K562 (cell line): ENCODE measurements around the gene SLC44A2.

Experiments
- BRF2 ChIP-seq: IDR thresholded peaks from 3 replicates; pipeline ENCODE4 v1.6.1; 2011; ENCODE audit warnings: borderline replicate concordance, mild to moderate bottlenecking; ENCODE audit not compliant: insufficient read length, insufficient read depth
- GATAD2A ChIP-seq: fragments of 450-650 bp; IDR thresholded peaks from 2 replicates; pipeline ENCODE4 v1.6.1; 2017
- HMG20A ChIP-seq: fragments of 450-650 bp; formaldehyde crosslinking; conservative IDR thresholded peaks from 2 replicates; pipeline ENCODE4 v1.4.0; 2020; ENCODE audit warnings: mild to moderate bottlenecking, mixed read lengths
- JUNB ChIP-seq: fragments of 450-650 bp; formaldehyde crosslinking; conservative IDR thresholded peaks from 2 replicates; pipeline ENCODE4 v1.4.0; 2020; ENCODE audit warnings: mild to moderate bottlenecking
- MAFF ChIP-seq: IDR thresholded peaks from 2 replicates; pipeline ENCODE4 v1.6.1; 2012; ENCODE audit warnings: low read length, improper control_type of control experiment
- TF ChIP-seq, protein P1 (sequence below), 3 experiments: IDR thresholded peaks in 2 of 3; conservative IDR thresholded peaks in 1 of 3; 2 replicates each; pipeline ENCODE4 v1.5.1; 2011 to 2012; ENCODE audit warnings: low read length in 3 of 3, mild to moderate bottlenecking in 3 of 3, control low read depth in 2 of 3, improper control_type of control experiment in 1 of 3, inconsistent platforms in 1 of 3, low read depth in 1 of 3, mixed read lengths in 1 of 3, moderate library complexity in 1 of 3; ENCODE audit not compliant: insufficient read depth in 2 of 3

DNA sequence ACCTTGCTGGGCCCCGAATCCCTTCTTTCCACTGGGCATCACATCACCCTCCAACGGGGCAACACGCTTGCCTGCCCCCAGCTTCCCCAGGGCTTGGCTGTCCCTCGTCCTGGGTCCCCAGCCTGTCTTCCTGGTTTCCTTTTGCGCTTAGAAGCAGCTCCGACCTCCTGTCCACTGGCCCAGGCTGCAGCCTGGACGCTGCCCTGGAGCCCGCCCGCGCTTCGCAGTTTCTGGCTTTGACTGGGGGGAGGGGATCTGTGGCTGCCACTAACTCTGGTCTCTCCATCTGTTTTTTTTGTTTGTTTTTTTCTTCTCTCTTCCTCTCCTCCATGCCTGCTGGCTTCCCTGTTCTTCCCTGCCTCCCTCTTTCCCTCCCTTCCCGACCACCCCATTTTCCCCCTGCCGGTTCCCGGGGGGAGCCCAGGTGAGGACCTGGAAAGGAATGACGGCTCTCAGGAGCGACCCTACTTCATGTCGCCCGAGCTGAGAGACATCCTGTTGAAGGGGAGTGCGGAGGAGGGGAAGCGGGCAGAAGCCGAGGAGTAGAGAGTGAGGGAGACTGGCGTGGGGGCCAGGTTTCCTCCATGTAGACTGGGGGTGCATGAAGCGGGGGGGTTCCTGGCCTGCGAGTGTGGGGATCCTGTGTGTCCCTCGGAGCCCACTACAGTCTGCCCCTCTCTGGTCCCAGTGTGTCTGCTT is 17.3 kb downstream of the SLC44A2 start:
- TF ChIP-seq BRF2 (no peak), GATAD2A (no peak), JUNB (no peak), MAFF (no peak), HMG20A (no peak)
- TF ChIP-seq, protein P1, sequence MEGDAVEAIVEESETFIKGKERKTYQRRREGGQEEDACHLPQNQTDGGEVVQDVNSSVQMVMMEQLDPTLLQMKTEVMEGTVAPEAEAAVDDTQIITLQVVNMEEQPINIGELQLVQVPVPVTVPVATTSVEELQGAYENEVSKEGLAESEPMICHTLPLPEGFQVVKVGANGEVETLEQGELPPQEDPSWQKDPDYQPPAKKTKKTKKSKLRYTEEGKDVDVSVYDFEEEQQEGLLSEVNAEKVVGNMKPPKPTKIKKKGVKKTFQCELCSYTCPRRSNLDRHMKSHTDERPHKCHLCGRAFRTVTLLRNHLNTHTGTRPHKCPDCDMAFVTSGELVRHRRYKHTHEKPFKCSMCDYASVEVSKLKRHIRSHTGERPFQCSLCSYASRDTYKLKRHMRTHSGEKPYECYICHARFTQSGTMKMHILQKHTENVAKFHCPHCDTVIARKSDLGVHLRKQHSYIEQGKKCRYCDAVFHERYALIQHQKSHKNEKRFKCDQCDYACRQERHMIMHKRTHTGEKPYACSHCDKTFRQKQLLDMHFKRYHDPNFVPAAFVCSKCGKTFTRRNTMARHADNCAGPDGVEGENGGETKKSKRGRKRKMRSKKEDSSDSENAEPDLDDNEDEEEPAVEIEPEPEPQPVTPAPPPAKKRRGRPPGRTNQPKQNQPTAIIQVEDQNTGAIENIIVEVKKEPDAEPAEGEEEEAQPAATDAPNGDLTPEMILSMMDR (IDR thresholded peaks at IDR 0.05 in 2 of 3, conservative IDR thresholded peaks at IDR 0.05 in 1 of 3; ENCODE audit: insufficient read depth in 2 of 3, low read depth in 1 of 3, low read length in 3 of 3) = no peak
